ENCODE results near the gene HOMER3.
"Not testable (repeated sequence)": the region's sequence is repeated elsewhere in the genome, so short reads cannot be mapped to it uniquely, and the experiment has no call there.

HOMER3 gene

DNA sequence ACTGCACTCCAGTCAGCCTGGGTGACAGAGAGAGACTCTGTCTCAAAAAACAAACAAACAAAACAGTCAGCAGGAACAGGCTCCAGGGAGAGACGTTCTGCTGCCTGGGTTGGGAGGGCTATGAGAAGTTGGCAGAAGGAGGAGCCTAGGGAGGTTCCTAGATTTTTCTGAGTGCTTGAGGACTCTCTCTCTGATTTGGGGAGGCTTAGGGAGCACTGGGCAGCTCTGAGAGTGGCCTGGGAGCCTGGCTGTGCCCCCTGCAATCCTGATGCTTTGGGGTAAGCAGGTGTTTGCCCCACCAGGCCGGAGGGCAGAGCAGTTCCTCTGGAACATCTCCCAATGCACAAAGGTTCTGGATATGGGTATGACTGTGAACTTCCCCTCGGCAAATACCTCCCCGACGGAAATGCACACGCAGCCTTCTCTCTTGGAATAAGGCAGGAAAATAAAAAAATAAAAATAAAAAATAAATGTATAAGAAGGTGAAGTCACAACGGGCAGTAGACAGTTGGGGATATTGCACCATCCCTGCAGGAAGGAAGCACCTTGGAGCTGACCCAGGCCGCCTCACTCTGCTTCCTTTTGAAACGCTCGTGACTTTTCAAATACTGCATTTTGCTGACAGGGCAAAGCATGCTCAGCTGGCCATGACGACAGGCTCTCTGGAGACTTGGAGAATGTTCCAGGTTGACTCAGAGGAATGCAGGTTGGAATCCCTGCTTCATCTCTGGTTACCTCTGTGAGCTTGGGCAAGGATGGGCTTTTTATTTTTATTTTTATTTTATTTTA is 26.5 kb upstream of the HOMER3 start:
- TF ChIP-seq GATA1 (IDR thresholded peaks at IDR 0.05; ENCODE audit: low read depth, low read length) = no peak
- TF ChIP-seq POLR2A (IDR thresholded peaks at IDR 0.05; ENCODE audit: low read length) = no peak
- no peak for DNase-seq

DNA sequence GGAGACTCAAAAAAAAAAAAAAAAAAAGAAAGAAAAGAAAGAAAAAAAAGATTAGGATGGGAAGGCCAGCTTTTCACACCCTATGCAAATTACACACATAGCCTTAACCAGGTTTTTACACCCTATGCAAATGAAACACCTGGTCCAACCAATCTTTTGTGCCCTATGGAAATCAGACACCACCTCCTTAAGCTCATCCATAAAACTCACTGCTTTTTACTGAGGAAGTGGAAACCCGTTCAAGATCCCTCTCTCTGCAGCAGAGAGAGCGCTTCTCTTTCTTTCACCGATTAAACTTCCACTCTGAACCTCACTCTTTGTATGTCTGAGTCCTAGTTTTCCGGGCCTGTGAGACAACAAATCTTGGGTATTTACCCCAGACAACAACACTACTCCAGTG is 25.3 kb upstream of the HOMER3 start:
- TF ChIP-seq GATA1 (IDR thresholded peaks at IDR 0.05; ENCODE audit: low read depth, low read length) (no peak), POLR2A (IDR thresholded peaks at IDR 0.05; ENCODE audit: low read length) (no peak)
- no peak for DNase-seq

DNA sequence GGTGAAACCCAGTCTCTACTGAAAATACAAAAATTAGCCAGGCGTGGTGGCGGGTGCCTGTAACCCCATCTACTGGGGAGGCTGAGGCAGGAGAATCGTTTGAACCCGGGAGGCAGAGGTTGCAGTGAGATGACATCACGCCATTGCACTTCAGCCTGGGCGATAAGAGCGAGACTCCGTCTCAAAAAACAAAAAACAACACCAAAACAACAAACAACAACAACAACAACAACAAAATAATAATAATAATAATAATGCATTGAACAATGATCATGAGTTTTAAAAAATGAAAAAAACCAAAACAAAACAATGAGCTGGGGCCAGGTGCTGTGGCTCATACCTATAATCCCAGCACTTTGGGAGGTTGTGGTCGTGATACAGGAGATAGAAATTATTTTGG is 23.1 kb upstream of the HOMER3 start:
- TF ChIP-seq GATA1 (IDR thresholded peaks at IDR 0.05; ENCODE audit: low read depth, low read length) (no peak), POLR2A (IDR thresholded peaks at IDR 0.05; ENCODE audit: low read length) (no peak)
- DNase-seq = no peak

DNA sequence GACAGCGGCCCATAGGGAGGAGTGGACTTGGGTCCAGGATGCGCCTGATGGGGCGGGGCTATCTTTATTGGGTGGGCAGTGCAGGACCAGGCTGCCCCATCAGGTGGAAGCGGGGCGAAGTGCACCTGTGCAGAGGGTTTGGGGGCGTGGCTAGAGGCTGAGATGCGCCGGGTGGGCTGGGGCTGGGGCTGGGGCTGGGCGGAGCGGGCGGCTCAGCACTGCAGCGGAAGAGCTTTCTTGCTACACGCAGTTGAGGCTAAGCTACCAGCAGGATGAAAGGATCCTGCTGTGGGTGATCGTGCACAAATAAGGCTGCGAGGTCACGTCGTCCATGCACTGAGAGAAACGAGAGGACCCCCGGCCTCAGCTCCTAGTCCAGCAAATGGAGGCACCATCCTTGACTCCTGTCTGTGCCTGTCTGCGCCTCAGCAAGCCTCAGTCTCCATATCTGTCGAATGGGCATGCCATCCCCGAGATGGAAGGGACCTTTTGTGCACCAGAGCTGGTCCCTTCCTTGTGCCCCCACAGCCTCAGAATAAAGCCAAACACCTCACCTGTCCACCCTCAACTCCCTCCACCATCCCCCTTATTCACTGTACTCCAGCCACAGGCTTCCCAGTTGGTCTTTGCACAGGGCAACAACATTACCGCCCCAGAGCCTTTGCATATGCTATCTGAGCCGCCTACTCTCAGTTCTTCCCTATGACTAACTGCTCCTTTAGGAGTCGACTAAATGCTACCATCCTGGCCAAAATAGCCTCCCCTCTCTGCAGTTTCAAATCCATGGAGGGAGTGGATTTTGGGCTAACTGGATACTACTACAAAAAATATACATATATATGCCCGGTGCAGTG is 21.0 kb upstream of the HOMER3 start:
- no peak for TF ChIP-seq POLR2A (IDR thresholded peaks at IDR 0.05; ENCODE audit: low read length)
- TF ChIP-seq GATA1 (IDR thresholded peaks at IDR 0.05; ENCODE audit: low read depth, low read length) = no peak
- DNase-seq = no peak

DNA sequence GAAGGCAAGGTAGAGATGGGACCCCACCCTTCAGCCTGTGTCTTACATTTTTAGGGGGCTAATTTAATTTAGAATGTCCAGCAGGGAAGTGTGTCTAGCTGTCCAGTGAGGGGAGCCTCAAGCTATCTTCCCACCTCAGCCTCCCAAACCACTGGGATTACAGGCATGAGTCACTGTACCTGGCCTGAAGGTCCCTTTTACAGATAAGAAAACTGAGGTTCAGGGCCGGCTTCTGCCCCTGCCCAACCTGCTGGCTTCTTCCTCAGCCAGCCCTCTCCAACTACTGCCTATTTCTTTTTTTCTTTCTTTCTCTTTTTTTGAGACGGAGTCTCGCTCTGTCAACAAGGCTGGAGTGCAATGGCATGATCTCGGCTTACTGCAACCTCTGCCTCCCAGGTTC is 19.4 kb upstream of the HOMER3 start:
- no peak for TF ChIP-seq POLR2A (IDR thresholded peaks at IDR 0.05; ENCODE audit: low read length)
- no peak for TF ChIP-seq GATA1 (IDR thresholded peaks at IDR 0.05; ENCODE audit: low read depth, low read length)
- no peak for DNase-seq

DNA sequence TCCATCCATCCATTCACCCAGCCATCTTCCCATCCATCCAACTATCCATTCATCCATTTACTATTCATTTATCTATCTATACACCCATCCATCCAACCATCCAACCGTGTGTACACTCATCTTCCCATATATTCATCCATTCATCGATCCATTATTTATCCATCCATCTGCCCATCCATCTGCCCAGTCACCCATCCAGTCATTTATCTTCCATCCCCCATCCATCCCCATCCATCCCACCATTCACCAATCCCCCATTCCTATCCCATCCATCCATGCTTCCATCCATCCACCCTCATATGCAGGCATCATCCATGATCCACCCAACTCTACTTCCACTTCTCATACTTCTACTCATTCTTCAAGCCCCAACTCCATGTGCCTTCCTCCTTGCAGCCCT is 14.0 kb upstream of the HOMER3 start:
- no peak for TF ChIP-seq POLR2A (IDR thresholded peaks at IDR 0.05; ENCODE audit: low read length)
- TF ChIP-seq GATA1 (IDR thresholded peaks at IDR 0.05; ENCODE audit: low read depth, low read length) = no peak
- DNase-seq = no peak

DNA sequence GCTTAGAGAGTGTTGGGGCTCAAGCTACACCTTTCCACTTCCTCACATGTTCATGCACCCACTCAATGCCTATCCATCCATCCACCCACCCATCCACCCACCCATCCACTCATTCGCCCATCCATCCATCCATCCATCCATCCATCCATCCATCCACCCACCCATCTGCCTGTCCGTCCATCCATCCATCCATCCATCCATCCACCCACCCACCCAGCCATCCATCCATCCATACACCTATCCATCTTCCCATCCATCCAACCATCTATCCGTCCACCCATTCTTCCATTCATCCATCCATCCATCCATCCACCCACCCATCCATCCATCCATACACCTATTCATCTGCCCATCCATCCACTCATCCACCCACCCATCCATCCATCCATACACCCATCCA is 13.1 kb upstream of the HOMER3 start:
- DNase-seq = no peak
- TF ChIP-seq GATA1 (IDR thresholded peaks at IDR 0.05; ENCODE audit: low read depth, low read length) = no peak
- TF ChIP-seq POLR2A (IDR thresholded peaks at IDR 0.05; ENCODE audit: low read length) = no peak

DNA sequence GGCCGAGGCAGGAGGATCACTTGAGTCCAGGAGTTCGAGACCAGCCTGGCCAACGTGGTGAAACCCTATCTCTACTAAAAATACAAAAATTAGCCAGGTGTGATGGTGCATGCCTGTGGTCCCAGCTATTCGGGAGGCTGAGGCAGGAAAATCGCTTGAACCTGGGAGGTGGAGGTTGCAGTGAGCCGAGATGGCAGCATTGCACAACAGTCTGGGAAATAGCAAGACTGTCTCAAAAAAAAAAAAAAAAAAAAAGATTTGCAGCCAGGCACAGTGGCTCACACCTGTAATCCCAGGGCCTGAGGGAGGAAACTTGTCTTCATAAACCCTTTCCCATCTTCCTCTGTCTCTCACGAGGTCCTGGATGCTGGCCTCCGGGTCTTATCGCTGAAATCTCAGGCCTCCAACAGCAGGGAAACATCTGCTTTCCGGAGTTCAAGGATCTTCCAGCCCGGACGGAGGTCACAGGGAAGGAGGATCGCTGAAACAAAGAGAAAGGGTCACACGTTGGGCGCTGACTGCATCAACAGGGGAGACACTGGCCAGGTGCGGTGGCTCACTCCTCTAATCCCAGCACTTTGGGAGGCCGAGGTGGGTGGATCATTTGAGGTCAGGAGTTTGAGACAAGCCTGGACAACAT is 11.5 kb upstream of the HOMER3 start:
- not testable (repeated sequence) for DNase-seq

DNA sequence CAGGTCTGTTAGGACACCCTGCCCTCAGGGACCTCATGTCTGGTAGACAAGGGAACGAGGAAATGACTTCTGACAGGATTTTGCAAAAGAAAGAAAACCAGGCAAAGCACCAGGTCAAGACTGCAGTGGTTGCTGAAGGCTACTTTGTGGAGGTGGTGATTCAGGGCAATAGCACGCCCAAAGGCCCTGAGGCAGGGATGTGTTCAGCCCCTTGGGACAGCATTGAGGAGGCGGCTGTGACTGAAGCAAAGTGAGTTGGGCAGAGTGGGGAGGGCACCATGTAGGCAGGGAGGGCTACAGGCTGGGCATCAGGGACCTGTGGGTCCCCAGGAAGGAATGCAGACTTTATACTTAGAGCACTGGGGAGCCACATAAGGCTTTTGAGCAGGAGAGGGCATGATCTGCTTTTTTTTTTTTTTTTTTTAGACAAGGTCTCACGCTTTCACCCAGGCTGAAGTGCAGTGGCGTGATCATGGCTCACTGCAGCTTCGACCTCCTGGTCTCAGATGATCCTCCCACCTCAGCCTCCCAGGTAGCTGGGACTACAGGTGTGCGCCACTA is 10.8 kb upstream of the HOMER3 start:
- no peak for TF ChIP-seq GATA1 (IDR thresholded peaks at IDR 0.05; ENCODE audit: low read depth, low read length)
- TF ChIP-seq POLR2A (IDR thresholded peaks at IDR 0.05; ENCODE audit: low read length) = no peak
- no peak for DNase-seq

DNA sequence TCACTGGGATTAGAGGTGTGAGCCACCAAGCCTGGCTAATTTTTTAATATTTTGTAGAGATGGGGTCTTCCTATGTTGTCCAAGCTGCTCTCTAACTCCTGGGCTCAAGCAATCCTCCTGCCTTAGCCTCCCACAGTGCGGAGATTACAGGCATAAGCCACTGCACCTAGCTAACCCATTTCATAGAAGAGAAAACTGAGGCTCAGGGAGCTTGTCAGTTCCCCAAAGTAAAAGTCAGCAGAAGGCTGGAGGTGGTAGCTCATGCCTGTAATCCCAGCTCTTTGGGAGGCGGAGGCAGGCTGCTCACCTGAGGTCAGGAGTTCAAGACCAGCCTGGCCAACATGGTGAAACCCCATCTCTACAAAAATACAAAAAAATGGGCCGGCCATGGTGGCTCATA is 8.8 kb upstream of the HOMER3 start:
- DNase-seq = no peak
- TF ChIP-seq GATA1 (IDR thresholded peaks at IDR 0.05; ENCODE audit: low read depth, low read length) (no peak), POLR2A (IDR thresholded peaks at IDR 0.05; ENCODE audit: low read length) (no peak)

DNA sequence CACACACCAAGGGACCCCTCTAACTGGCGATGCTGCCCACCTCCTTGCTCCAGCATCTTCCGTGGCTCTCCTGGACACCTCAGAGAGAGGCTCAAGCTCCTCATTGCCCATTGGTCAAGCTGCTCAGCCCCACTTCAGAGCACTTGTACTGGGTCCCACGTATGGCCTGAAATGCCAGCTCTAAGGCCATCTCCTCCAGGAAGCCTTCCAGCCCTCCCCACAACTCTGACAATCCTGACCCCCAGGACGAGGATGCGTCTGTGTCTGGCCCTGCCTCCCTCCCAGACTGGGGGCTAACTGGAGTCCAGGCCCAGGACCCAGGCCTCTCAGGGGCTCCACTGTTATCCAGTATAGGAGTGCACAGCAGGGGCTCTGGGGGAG is 7.9 kb upstream of the HOMER3 start:
- DNase-seq = no peak
- TF ChIP-seq POLR2A (IDR thresholded peaks at IDR 0.05; ENCODE audit: low read length) (no peak), GATA1 (IDR thresholded peaks at IDR 0.05; ENCODE audit: low read depth, low read length) (no peak)

DNA sequence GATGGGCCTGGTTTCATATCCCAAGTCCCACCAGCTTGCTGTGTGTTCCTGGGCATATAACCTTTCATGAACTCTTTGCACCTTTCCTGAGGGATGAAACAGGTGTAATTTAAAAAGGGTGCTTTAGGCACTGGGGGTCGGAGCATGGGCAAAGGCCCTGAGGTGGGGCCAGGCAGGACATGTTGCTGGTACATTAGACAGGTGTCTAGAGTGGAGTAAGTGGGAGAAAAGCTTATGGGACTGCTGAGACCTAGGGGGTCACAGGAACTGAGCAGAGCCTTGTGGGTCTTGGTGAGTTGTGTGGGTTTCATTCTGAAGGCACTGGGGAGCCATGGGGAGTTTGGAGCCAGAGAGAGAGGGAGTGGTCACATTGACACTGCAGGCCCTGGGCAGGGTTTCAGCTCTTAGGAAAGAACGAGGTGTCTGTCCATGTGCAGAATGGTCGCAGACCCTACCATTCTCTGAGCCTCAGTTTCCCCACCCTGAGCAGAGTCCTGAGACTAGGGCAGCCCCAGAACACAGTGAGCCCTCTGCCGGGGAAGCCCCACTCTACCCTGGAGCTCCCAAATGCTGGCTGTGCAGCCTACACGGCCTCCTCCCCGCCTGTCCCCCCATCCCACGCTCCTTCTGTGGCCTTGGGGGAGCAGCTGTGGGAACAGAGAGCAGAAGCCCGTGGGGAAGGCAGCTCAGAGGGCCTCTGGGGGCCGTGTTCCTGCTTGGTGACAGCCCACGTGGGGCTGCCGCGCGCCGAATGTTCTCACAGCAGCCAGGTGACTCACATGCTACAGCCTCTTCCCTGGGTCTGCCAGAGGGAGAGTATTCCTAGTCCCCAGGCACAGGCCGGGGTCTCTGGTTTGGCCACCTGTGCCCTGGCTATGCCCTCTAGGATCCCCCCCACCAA is 7.3 kb upstream of the HOMER3 start:
- TF ChIP-seq GATA1 (IDR thresholded peaks at IDR 0.05; ENCODE audit: low read depth, low read length) (no peak), POLR2A (IDR thresholded peaks at IDR 0.05; ENCODE audit: low read length) (no peak)
- no peak for DNase-seq

DNA sequence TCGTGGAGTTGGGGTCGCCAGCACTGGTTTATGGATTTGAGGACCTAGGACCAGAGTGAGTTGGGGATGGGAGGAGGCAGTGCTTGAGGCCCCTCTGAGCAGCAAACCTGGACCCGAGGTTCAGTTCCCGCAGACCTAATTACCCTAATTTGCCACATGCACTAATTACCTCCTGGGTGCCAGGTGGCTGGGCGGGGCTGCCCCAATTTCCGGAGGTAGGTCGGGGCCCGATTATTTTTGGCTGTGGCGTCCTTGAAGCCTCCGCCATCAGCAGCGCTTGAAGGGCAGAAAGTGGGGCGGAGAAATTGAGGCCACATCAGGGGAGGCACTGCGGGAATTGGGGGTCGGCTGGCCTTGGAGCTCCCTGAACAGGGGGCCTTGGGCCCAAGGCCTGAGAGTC is 5.9 kb upstream of the HOMER3 start:
- no peak for DNase-seq
- TF ChIP-seq GATA1 (IDR thresholded peaks at IDR 0.05; ENCODE audit: low read depth, low read length) = no peak
- TF ChIP-seq POLR2A (IDR thresholded peaks at IDR 0.05; ENCODE audit: low read length) = no peak

All from erythroblast (primary cell).